Activated CD4-positive, alpha-beta T cell treated with anti-CD3 and anti-CD28 coated beads, Interleukin-2, amount 10 ng/mL, durations not matched to agents 7 days and 5 days (primary cell): Measurements from ENCODE around the gene AIFM1. TPM values are rescaled to one million over a fixed set of nuclear protein-coding genes. Genes with fewer than 3 reads are reported as not detected.

Source experiments
- CTCF ChIA-PET: fragments of 350-600 bp; sonication (Branson Sonifier 250); formaldehyde crosslinking; loops from one replicate; lab custom pipeline; 2021; ENCODE audit warnings: antibody characterized with exemption; lab: Charles Lee
- POLR2A ChIA-PET: fragments of 350-600 bp; sonication (Branson Sonifier 250); formaldehyde crosslinking; loops from one replicate; lab custom pipeline; 2021; ENCODE audit warnings: antibody characterized with exemption; lab: Charles Lee
- DNase-seq: peaks from one replicate; pipeline ENCODE4 v3.0.0-alpha.2; 2020
- H3K27ac Mint-ChIP-seq: one replicate; pipeline ENCODE4 v1.8.0; 2021; ENCODE audit warnings: mild to moderate bottlenecking, moderate library complexity, mixed read lengths
- H3K27me3 Mint-ChIP-seq: one replicate; pipeline ENCODE4 v1.8.0; 2021; ENCODE audit warnings: mixed read lengths
- H3K36me3 Mint-ChIP-seq: one replicate; pipeline ENCODE4 v1.8.0; 2021; ENCODE audit warnings: low read depth, mixed read lengths
- H3K4me1 Mint-ChIP-seq: one replicate; pipeline ENCODE4 v1.8.0; 2021; ENCODE audit warnings: mixed read lengths
- H3K4me3 Mint-ChIP-seq: one replicate; pipeline ENCODE4 v1.8.0; 2021; ENCODE audit warnings: mild to moderate bottlenecking, moderate library complexity, mixed read lengths
- H3K9me3 Mint-ChIP-seq: one replicate; pipeline ENCODE4 v1.8.0; 2021; ENCODE audit warnings: mixed read lengths
- total RNA-seq, 2 experiments: library from RNA; stranded (reverse); gene quantifications; one replicate each; pipeline ENCODE4 v1.2.3, GENCODE V29; 2021

AIFM1 gene
- total RNA-seq, 2 experiments from 2014 or later, result 32.3 to 40.3 TPM

- Mint-ChIP-seq H3K27ac (peak overlapping the region; percentile 47), H3K4me1 (peaks cover 53% of the 10 kb centered on the region), H3K36me3 (peaks cover 36% of the 10 kb centered on the region), H3K4me3 (no peak overlapping the region), H3K27me3 (no peaks in the 10 kb centered on the region), H3K9me3 (no peaks in the 10 kb centered on the region)
- no peak for DNase-seq
- ChIA-PET CTCF (no interaction called here), POLR2A (no interaction called here)
These were observed 13.5 kb upstream of the AIFM1 start for GRCh38 chrX:130179170-130179569.

- Mint-ChIP-seq H3K4me1 (peaks cover 50% of the 10 kb centered on the region), H3K27me3 (no peaks in the 10 kb centered on the region), H3K4me3 (no peak overlapping the region), H3K27ac (peak overlapping the region; percentile 37), H3K36me3 (peaks cover 36% of the 10 kb centered on the region), H3K9me3 (no peaks in the 10 kb centered on the region)
- POLR2A ChIA-PET, result no interaction called here
- CTCF ChIA-PET, result interaction anchor here (0.5 to 1.9 kb wide), 6 partner anchors 9 to 116 kb away, joined by 3 to 6 read pairs (median 4); no protein-coding TSS in a partner anchor
- DNase-seq, result no peak
These were observed 11.3 kb upstream of the AIFM1 start for GRCh38 chrX:130176942-130177341.

DNA sequence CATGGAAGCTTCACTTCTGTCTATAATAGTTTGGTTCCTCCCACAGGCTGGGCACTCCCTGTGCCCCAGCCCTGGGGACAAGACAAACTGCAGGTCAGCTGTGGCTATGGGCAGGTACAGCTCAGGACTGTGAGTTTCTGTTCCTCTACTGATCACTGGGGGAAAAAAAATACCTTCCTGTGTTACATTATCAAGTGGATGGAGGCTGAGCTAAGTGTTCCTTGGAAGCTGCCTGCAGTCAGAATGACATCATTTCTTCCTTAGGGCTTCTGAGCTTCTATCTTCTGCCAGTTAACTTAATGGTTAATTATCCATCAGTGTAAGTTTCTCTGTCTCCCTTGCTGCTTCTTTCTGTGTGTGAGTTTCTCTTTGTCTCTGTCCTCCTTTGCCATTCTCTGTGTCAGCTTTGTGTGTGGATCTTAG, 10.7 kb upstream of the AIFM1 start:
- POLR2A ChIA-PET, result no interaction called here
- peaks cover 36% of the 10 kb centered on the region for H3K36me3 Mint-ChIP-seq
- peak overlapping the region; percentile 37 for H3K27ac Mint-ChIP-seq
- peak overlapping the region; percentile 6 for H3K4me3 Mint-ChIP-seq
- H3K9me3 Mint-ChIP-seq, result no peaks in the 10 kb centered on the region
- CTCF ChIA-PET, result interaction anchor here (0.5 to 1.9 kb wide), 6 partner anchors 10 to 116 kb away, joined by 3 to 6 read pairs (median 4); no protein-coding TSS in a partner anchor
- no peaks in the 10 kb centered on the region for H3K27me3 Mint-ChIP-seq
- DNase-seq, result no peak
- peaks cover 50% of the 10 kb centered on the region for H3K4me1 Mint-ChIP-seq

DNA sequence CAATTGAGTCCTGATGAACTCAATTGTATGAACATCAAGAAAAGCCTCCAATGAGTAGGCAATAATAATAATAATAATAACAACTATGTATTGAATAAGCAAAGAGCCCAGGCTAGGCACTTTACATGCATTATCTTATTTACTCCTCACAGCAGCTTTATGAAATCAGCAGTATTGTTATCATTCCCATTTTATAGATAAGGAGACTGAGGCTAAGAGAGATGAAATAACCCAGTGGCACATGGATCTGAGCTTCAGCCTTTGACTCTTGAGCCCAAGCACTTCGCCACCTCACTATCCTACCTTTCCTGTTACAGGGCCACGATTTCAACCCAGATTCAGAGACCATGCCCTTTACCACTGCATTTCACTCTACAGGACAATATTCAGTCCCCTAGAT, 9.3 kb upstream of the AIFM1 start:
- Mint-ChIP-seq H3K4me1 (peaks cover 59% of the 10 kb centered on the region), H3K4me3 (peak overlapping the region; percentile 87), H3K27ac (peak overlapping the region; percentile 31), H3K9me3 (no peaks in the 10 kb centered on the region), H3K36me3 (peaks cover 35% of the 10 kb centered on the region), H3K27me3 (no peaks in the 10 kb centered on the region)
- no peak for DNase-seq
- CTCF ChIA-PET, result interaction anchor here (0.6 to 1.2 kb wide), 3 partner anchors 10 to 90 kb away, joined by 3 read pairs; partner anchors contain the start of gene AIFM1
- POLR2A ChIA-PET, result no interaction called here

GRCh38 chrX:130174045-130174704, 8.5 kb upstream of the AIFM1 start:
- peaks cover 54% of the 10 kb centered on the region for H3K4me1 Mint-ChIP-seq
- POLR2A ChIA-PET, result no interaction called here
- peaks cover 29% of the 10 kb centered on the region for H3K36me3 Mint-ChIP-seq
- DNase-seq, result no peak
- CTCF ChIA-PET, result interaction anchor here (1.2 to 2.4 kb wide), 3 partner anchors 9 to 114 kb away, joined by 3 to 9 read pairs (median 4); partner anchors contain the start of gene AIFM1
- peak overlapping the region; percentile 92 for H3K27ac Mint-ChIP-seq
- peak overlapping the region; percentile 87 for H3K4me3 Mint-ChIP-seq
- H3K27me3 Mint-ChIP-seq, result no peaks in the 10 kb centered on the region
- H3K9me3 Mint-ChIP-seq, result no peaks in the 10 kb centered on the region

DNA sequence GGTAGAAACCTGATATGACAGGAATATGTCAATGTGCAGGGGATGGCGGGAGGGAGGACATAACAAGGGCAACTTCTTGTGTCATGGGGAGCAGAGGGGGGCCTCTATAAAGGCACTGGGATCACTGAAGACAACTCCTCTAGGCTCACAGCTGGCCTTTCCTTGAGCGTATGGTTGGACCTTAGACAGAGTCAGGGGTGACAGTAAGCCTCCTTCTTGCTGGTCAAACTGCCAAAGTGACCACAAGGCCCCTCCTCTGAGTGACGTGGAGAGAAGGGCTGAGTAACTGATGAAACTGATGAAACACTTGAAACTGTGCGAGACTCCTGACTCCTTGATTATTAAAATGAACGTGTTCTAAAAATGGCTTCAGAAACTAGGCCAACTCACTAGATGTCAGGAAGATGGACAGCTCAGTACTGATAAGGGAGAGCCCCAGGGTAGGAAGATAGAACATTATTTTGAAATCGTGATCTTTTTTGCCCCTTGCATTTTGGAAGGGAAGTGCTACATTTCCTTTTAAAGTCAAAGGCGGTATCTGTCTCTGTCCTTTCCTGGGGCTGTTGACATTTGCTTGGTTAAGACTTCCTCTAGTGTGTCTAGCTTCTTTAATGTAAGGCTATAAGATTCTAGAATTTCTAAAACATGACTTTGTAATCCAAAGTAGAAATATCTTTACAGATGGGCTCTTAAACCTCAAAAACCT, 7.7 kb upstream of the AIFM1 start:
- peak overlapping the region; percentile 92 for H3K27ac Mint-ChIP-seq
- peak overlapping the region; percentile 87 for H3K4me3 Mint-ChIP-seq
- POLR2A ChIA-PET, result no interaction called here
- H3K4me1 Mint-ChIP-seq, result peaks cover 57% of the 10 kb centered on the region
- no peaks in the 10 kb centered on the region for H3K9me3 Mint-ChIP-seq
- H3K36me3 Mint-ChIP-seq, result peaks cover 27% of the 10 kb centered on the region
- DNase-seq, result peak; percentile 28
- H3K27me3 Mint-ChIP-seq, result no peaks in the 10 kb centered on the region
- CTCF ChIA-PET, result interaction anchor here (1.8 to 2.4 kb wide), 2 partner anchors 94 to 113 kb away, joined by 4 to 9 read pairs; no protein-coding TSS in a partner anchor

DNA sequence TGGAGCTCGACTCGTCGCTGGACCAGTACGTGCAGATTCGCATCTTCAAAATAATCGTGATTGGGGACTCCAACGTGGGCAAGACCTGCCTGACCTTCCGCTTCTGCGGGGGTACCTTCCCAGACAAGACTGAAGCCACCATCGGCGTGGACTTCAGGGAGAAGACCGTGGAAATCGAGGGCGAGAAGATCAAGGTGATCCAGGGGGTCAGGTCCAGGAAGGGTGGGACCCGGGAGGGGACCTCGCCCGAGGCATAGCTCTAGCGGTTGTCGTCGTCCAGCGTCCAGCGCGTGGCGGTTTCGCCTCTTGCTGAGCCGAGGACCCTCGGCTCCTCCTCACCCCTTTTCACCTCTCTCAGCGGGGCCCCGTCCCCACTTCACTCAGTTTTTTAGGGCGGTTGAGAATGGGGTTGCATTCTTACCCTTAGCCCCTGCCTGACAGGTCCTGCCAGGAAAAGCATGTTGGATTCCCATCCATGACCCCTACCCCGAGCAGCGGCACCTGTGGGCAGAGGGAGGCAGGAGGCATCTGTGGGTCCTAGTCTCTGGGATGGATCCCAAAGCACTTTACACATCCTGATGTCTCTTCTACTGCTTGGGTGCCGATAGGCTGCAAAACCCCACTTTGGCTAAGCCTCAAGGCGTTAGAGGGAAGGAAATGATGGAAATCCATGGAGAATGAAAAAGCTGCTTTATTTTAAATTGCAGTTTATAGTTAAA, 6.6 kb upstream of the AIFM1 start:
- Mint-ChIP-seq H3K36me3 (peaks cover 18% of the 10 kb centered on the region), H3K27me3 (no peaks in the 10 kb centered on the region), H3K4me1 (peaks cover 52% of the 10 kb centered on the region), H3K9me3 (no peaks in the 10 kb centered on the region), H3K4me3 (peak overlapping the region; percentile 87), H3K27ac (peak overlapping the region; percentile 92)
- ChIA-PET CTCF (interaction anchor here (2.4 kb wide), 1 partner anchor 92 kb away, joined by 9 read pairs; no protein-coding TSS in a partner anchor), POLR2A (no interaction called here)
- no peak for DNase-seq

- peaks cover 11% of the 10 kb centered on the region for H3K36me3 Mint-ChIP-seq
- CTCF ChIA-PET, result interaction anchor here (1.1 to 1.4 kb wide), 2 partner anchors 11 to 30 kb away, joined by 3 to 4 read pairs; no protein-coding TSS in a partner anchor
- no peaks in the 10 kb centered on the region for H3K27me3 Mint-ChIP-seq
- POLR2A ChIA-PET, result no interaction called here
- peak within 1 kb of the TSS; percentile 87 for H3K4me3 Mint-ChIP-seq
- DNase-seq, result peak; percentile 45
- H3K27ac Mint-ChIP-seq, result peak within 1 kb of the TSS; percentile 92
- peaks cover 52% of the 10 kb centered on the region for H3K4me1 Mint-ChIP-seq
- H3K9me3 Mint-ChIP-seq, result no peaks in the 10 kb centered on the region
These were observed 5.9 kb upstream of the AIFM1 start, which contains the start of gene RAB33A for GRCh38 chrX:130171446-130172126. RAB33A (plus strand) TSS chrX:130171962; CDS start chrX:130172063, 101 bp downstream.

- CTCF ChIA-PET, result interaction anchor here (0.7 to 2.0 kb wide), 8 partner anchors 10 to 91 kb away, joined by 3 to 5 read pairs (median 4); no protein-coding TSS in a partner anchor
- Mint-ChIP-seq H3K36me3 (peaks cover 7% of the 10 kb centered on the region), H3K4me3 (peak overlapping the region; percentile 87), H3K27ac (peak overlapping the region; percentile 92), H3K9me3 (no peaks in the 10 kb centered on the region), H3K27me3 (no peaks in the 10 kb centered on the region), H3K4me1 (peaks cover 46% of the 10 kb centered on the region)
- peak; percentile 69 for DNase-seq
- POLR2A ChIA-PET, result no interaction called here
These were observed 5.3 kb upstream of the AIFM1 start for GRCh38 chrX:130170752-130171445.

- peak overlapping the region; percentile 91 for H3K4me3 Mint-ChIP-seq
- no peaks in the 10 kb centered on the region for H3K9me3 Mint-ChIP-seq
- H3K27ac Mint-ChIP-seq, result peak overlapping the region; percentile 95
- DNase-seq, result no peak
- ChIA-PET POLR2A (no interaction called here), CTCF (interaction anchor here (1.9 kb wide), 1 partner anchor 45 kb away, joined by 5 read pairs; no protein-coding TSS in a partner anchor)
- H3K4me1 Mint-ChIP-seq, result peaks cover 53% of the 10 kb centered on the region
- no peaks in the 10 kb centered on the region for H3K27me3 Mint-ChIP-seq
- H3K36me3 Mint-ChIP-seq, result no peaks in the 10 kb centered on the region
These were observed 1.4 kb upstream of the AIFM1 start for GRCh38 chrX:130167040-130167439.

DNA sequence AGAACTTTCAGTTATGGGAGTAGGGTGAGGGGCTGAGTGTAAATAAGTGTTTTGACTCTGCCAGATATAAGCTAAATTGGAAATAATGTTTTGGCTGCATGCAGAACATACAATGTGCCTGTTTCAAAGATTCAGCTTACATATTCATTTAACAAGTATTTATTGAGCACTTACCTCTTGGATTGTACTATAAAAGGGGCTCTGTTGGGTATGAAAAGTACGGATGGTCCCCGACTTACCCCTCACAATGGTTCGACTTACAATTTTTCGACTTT, 799 bp upstream of the AIFM1 start:
- Mint-ChIP-seq H3K36me3 (no peaks in the 10 kb centered on the region), H3K27me3 (no peaks in the 10 kb centered on the region), H3K9me3 (no peaks in the 10 kb centered on the region), H3K4me3 (peak overlapping the region; percentile 91), H3K27ac (peak overlapping the region; percentile 95), H3K4me1 (peaks cover 55% of the 10 kb centered on the region)
- CTCF ChIA-PET, result interaction anchor here (1.9 to 2.5 kb wide), 2 partner anchors 45 to 86 kb away, joined by 5 to 9 read pairs; no protein-coding TSS in a partner anchor
- POLR2A ChIA-PET, result no interaction called here
- DNase-seq, result no peak
